AG09319 (cell line): Measurements from ENCODE around the gene RAPGEF1.
A peak's percentile ranks its signal among the peaks of the same experiment; 100 is the strongest.

ENCODE experiments used
- DNase-seq: peaks from one replicate; pipeline ENCODE4 v3.0.0-alpha.2; 2010; ENCODE audit warnings: low read depth; ENCODE audit errors: extremely low read depth
- CTCF ChIP-seq: IDR thresholded peaks from 2 replicates; pipeline ENCODE4 v1.5.1; 2011; ENCODE audit warnings: low read depth, mild to moderate bottlenecking, inconsistent platforms, low read length, moderate library complexity

The RAPGEF1 gene

GRCh38 chr9:131611586-131612315, 128.1 kb downstream of the RAPGEF1 start:
- TF ChIP-seq CTCF: no peak
- DNase-seq: no peak

GRCh38 chr9:131610231-131610761, 129.6 kb downstream of the RAPGEF1 start:
- DNase-seq: peak; percentile 38
- no peak for TF ChIP-seq CTCF

- TF ChIP-seq CTCF: no peak; the same call in 1 of the 2 replicates
- peak; percentile 20 for DNase-seq
Observed at GRCh38 chr9:131609099-131609830, 130.6 kb downstream of the RAPGEF1 start.

- peak; percentile 44 for DNase-seq
- TF ChIP-seq CTCF: no peak
Observed at GRCh38 chr9:131608493-131609037, 131.3 kb downstream of the RAPGEF1 start.

GRCh38 chr9:131607591-131607990, 132.3 kb downstream of the RAPGEF1 start:
- no peak for DNase-seq
- TF ChIP-seq CTCF: no peak

GRCh38 chr9:131606896-131607567, 132.8 kb downstream of the RAPGEF1 start:
- TF ChIP-seq CTCF: no peak
- no peak for DNase-seq
